ENCODE results near the gene CYP4X1.
"Not testable (repeated sequence)": the region's sequence is repeated elsewhere in the genome, so short reads cannot be mapped to it uniquely, and the experiment has no call there.

The CYP4X1 gene, protein sequence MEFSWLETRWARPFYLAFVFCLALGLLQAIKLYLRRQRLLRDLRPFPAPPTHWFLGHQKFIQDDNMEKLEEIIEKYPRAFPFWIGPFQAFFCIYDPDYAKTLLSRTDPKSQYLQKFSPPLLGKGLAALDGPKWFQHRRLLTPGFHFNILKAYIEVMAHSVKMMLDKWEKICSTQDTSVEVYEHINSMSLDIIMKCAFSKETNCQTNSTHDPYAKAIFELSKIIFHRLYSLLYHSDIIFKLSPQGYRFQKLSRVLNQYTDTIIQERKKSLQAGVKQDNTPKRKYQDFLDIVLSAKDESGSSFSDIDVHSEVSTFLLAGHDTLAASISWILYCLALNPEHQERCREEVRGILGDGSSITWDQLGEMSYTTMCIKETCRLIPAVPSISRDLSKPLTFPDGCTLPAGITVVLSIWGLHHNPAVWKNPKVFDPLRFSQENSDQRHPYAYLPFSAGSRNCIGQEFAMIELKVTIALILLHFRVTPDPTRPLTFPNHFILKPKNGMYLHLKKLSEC

DNA sequence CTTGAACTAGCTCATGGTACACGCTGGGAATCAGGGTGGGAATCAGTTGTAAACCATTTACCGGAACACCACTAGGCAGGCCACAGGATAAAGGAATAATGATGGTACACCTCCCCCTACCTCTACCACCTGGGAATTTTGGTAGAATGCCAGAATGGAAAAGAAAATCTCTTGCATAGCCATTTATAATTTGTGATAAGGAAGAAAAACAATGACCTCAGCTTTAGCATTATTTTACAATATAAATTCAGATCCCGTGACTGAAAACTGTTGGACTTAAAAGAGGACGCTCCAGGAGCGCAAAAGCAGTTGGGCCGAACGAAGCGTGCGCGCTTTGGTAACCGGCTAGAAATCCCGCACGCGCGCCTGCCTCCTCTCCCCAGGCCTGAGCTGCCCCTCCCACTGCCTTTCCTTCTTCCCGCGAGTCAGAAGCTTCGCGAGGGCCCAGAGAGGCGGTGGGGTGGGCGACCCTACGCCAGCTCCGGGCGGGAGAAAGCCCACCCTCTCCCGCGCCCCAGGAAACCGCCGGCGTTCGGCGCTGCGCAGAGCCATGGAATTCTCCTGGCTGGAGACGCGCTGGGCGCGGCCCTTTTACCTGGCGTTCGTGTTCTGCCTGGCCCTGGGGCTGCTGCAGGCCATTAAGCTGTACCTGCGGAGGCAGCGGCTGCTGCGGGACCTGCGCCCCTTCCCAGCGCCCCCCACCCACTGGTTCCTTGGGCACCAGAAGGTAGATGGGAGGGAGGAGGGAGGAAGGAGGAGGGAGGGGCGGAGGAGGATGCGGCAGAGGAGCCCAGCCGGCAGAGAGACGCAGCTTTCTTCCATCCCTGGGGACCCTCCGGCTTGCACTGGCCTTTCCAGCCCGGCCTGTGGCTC is at the start of gene CYP4X1:
Gene CYP4X1 (plus strand): TSS at position 402 of the 873 bp plus-strand sequence. CDS start 149 bp downstream, at position 551.
- DNase-seq (ENCODE audit: low read depth in 3 of 3), result no peak

DNA sequence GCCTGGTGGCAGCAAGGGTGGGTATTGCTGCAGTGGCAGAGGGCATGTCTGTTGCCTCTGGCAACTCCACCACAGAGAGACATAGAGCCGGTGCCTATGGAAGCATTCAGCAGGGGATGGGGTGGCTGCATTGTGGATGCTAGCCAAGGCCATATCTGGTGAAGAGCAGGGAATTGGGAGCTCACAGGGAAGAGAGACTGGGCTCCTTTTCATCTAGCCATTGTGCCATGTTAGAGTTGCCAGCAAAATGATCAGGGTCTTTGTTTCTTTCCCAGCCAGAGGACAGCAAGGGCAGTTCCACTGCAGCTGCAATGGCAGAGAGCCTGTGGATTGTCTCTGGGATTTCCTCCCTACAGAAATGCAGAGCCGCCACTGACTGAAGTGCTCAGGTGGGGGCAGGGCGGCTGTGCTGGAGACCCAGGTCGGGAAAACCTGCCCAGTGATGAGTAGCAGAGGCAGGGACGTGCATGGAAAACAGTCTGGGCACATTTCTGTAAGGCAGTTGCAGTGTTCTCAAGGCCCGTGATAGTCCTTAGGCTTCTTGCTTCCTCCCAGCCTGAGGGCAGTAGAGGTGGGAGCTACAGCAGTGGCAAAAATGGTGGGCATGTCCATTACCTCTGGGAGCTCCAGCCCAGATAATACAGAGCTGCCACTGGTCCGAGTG is 40.2 kb upstream of the CYP4X1 start:
- DNase-seq (ENCODE audit: low read depth in 3 of 3), result no peak

DNA sequence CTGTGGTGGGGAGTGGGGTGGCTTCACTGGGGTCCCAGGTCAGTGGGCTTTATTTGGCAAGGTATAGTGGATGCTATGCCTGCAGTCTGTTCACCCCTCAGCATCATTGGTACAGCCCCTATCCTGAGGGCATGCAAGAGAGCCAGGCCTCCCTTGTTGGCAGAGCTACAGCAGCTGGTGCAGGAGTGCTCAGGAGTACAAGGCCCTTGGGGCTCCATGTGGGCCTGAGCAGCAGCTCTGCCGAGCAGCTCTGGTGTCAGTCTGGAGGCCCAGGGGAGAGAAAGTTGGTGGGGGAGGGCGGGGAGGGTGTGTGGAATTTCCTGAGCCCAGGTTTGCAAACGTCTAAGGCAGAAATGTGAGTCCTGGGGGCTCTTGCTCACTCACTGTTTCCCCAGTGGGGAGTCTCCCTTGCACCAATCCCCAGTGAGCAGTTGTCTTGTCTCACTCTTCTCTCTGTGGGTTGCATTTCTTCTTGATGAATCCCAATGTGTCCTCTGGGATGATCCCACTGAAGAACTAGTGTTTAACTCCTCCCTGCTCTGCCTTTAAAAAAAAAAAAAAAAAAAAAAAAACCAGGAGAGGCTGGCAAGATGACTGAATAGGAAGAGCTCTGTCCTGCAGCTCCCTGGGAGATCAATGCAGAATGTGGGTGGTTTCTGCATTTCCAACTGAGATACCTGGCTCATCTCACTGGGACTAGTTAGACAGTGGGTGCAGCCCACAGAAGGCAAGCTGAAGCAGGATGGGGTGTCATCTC is 39.5 kb upstream of the CYP4X1 start:
- no peak for DNase-seq (ENCODE audit: low read depth in 3 of 3)

DNA sequence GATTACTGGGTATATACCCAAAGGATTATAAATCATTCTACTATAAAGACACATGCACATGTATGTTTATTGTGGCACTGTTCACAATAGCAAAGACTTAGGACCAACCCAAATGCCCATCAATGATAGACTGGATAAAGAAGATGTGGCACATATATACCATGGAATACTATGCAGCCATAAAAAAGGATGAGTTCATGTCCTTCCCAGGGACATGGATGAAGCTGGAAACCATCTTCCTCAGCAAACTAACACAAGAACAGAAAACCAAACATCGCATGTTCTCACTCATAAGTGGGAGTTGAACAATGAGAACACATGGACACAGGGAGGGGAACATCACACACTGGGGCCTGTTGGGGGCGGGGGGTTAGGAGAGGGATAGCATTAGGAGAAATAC is 32.9 kb upstream of the CYP4X1 start:
- DNase-seq (ENCODE audit: low read depth in 3 of 3), result not testable (repeated sequence)

DNA sequence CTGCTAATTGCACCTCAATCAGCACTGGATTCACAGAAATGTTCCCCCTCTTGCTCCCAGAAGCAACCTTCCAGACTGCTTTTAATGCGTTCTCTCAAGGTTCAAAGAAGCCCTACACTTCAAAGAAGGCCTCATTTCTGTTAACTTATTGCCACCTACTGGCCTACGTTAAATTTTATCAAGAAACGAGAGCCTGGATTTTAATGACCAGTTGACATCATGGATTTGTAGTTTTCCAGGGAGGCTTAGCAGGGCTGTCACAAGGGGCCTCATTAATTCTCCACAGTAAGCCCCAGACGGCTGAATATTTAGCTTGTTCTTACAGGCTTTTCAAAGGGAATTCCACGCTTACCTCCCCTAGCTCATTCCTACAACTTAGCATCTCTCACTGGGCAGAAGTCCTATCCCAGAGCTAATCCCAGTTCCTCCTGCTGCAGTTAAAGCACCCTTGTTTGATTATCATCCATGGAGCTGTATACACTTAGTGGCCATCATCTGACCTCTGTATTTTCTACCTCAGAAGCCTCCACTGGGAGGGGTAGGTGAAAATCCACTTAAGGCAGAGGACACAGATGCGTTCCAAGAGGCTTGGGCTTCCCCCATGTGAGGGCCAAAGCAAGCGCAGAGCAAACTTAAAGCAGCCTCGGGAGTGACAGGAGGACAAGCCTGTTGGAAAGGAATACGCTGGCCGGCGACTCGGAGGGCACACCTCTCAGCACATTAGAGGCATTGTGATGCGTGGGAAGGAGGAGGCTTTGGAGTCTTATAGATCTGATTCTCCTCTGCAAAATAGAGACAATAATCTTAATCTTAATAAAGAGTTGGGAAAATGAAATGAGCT is 32.2 kb upstream of the CYP4X1 start:
- DNase-seq (ENCODE audit: low read depth in 3 of 3), result no peak

DNA sequence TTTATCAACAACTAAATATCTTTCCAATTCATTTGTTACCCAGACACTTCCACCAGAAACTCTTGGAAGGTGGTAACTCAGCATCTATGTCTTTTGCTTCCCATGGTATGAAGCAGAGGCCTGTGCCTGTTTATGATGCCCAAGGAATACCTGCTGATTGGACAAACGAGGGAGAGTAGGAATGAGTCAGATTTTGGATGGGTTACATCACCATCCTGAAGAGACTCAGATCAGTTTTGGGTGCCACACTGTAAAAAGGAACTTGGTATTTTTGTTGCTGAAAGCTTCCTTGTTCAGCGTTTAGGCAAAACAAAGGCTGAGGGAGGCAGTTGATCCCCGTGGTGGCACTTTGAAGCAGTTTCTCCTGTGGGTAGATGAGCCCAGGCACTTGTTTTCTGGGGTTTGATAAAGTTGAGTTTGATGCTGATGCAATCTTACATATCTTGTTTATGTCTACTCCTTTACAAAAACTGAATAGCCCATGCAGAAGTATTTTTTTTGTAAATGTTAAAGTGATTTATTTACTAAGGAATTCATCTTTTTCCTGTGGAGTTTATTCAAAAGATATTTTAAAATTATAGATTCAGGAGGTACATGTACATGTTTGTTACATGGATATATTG is 26.7 kb upstream of the CYP4X1 start:
- no peak for DNase-seq (ENCODE audit: low read depth in 3 of 3)

DNA sequence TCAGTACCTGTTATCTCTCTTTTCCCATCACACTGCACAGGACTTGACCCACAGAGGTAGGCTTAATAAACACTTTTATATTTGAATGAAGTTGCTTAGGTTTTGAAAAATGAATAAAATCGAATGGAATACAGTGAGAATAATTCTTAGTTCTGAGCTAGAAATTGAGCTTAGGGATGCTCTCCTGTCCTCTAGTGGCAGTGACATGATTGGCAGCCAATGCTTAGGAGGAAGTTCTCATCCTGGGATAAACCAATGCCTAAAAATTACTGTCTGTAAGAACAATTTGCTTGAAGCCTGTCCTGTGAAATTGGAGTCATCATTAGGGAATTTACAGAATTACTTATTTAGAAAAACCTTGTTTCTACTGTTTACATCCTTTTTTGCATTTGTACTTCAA is 21.3 kb upstream of the CYP4X1 start:
- DNase-seq (ENCODE audit: low read depth in 3 of 3), result no peak

DNA sequence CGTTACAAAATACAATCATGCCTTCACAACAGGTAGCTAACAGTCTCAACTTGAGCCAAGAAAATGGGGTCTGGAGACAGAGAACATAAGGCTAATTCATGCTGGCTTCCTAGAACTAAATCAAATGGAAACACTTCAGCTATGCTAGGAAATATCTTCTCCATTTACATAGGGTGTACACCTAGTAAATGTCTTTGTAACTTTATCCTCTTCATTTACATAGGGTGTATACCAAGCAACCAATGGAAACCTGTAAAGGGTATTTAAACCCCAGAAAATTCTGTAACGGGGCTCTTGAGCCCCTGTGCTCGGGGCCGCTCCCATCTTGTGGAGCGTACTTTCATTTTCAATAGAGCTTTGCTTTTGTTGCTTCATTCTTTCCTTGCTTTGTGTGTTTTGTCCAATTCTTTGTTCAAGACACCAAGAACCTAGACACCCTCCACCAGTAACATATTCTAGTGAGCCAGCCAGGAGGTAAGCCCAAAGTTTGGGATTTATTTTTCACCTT is 19.5 kb upstream of the CYP4X1 start:
- DNase-seq (ENCODE audit: low read depth in 3 of 3), result no peak

DNA sequence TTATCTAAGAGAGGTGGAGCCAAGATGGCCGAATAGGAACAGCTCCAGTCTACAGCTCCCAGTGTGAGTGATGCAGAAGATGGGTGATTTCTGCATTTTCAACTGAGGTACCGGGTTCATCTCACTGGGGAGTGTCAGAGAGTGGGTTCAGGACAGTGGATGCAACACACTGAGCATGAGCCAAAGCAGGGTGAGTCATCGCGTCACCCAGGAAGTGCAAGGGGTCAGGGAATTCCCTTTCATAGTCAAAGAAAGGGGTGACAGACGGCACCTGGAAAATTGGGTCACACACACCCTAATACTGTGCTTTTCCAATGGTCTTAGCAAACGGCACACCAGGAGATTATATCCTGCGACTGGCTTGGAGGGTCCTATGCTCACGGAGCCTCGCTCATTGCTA is 17.0 kb upstream of the CYP4X1 start:
- not testable (repeated sequence) for DNase-seq (ENCODE audit: low read depth in 3 of 3)

DNA sequence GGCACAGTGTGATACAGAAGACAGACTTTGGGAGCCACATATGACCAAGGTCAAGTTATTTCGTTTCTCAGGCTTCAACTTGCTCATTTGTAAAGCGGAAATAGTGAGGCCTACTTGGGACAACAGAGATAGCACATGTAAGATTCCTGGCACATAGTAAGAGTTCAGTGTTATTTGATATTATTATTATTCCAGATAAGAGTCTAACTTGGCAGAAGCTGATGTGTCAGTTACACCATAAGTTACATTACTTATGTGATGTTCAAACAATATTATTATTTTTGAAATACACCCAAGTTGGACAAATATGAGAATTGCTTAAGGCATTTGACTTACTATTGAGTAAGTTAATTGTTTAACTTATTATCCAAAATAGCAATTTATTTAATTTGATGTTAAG is 10.2 kb upstream of the CYP4X1 start:
- DNase-seq (ENCODE audit: low read depth in 3 of 3), result no peak

DNA sequence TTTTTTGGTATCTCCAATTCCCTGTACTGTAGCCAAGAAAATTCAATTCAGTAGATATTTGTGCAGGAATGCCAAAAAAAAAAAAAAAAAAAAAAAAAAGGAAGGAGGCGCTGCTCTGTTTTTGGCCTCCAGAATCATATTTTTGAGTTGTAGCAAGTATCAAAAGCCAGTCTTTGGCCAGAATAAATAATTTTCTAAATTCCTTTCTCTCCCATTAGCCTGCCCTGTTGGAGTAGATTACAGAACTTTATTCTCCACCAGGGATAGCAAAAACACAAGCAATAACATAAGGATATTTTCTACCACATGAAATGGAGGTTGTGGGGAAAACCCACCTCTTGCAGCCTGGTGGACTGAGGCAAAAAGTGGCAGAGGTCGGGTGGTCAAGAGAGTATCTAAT is 2.4 kb upstream of the CYP4X1 start:
- no peak for DNase-seq (ENCODE audit: low read depth in 3 of 3)

DNA sequence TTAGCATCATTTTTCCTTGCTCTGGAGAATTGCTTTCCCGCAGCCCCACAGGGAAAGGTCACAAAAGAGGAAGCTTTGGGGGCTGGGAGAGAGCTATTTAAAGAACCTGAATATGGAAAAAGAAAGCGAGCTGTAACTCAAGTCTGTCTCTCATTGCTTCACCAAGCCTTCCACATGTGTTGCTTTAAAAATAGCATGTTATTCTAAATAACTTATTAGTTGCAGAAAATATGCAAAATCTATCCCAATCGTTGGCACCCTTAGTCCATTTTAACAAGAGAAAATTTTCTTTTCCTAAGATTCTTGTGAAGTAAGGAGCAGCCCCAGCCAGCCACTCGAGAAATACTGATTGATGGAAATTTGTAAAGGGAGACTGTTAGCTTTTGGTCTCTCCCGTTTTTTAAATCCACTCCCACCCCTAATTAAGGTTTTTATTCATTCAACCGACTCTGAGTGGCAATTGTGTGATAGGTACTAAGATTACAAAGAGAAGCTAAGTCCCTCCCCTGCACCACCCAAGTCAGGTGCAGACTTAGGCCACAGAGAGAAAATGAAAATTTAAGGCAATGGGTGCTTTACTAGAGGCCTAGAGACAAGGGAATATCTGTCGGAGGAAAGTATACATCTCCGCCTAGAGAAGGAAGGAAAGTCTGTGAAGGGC is 802 bp downstream of the CYP4X1 start:
- DNase-seq (ENCODE audit: low read depth in 3 of 3), result no peak

DNA sequence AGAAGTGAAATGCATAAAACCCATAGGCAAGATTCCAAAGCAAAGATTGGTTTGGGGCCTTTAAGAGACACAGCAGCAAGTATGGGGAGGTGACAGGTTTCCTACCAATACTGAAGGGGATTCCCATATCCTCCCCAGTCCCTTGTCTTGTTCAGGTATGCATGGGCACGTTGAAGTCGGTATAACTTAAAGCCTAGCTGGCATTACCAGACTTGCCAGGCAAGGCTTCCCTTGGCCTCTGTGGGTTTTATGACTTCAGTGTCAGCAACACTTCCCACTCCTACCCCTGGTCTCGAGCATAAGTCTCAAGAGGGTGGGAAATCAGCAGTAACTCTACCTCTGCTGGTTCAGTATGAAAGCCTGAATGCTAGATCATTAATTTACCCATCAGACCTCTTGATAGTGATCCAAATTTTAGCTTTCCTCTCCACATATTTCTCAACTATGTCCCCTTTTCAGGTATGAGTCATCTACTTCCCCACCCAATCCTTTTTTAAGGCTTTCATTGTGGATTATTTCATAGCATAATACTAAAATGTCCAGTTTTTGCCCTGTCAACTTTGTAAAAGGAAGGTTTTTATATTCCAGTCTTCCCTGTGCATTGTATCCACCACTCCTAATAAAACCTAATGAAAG is 6.8 kb downstream of the CYP4X1 start:
- DNase-seq (ENCODE audit: low read depth in 3 of 3), result no peak

DNA sequence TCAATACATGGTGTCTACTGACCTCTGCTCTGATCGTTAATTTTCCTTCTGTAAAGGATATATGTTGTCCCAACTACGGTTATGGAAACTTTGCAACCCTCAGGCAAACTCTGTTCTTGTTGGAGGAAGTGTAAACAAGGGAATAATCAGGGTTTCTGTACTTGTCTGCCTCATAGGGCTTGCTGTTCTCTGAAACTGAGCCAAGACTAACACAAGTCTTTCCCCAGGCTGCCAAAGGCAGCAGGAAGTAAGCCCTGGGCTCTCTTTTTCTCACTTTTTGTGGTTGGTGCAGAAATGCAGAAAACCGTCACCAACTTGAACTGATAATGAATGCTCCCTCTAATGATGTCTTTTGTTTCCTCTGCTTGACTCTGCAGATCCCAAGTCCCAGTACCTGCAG is 7.6 kb downstream of the CYP4X1 start:
- no peak for DNase-seq (ENCODE audit: low read depth in 3 of 3)

DNA sequence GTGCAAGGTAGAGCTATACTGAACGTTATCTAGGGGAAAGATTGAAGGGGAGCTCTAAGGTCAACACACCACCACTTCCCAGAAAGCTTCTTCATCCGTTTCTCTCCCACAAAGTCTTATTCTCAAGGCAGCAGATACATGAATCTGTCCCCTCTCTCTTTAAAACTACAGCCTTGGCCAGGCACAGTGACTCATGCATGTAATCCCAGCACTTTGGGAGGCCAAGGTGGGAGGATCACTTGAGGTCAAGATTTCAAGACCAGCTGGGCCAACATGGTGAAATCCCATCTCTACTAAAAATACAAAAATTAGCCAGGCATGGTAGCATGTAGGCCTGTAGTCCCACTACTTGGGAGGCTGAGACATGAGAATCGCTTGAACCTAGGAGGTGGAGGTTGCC is 8.1 kb downstream of the CYP4X1 start:
- DNase-seq (ENCODE audit: low read depth in 3 of 3), result no peak

DNA sequence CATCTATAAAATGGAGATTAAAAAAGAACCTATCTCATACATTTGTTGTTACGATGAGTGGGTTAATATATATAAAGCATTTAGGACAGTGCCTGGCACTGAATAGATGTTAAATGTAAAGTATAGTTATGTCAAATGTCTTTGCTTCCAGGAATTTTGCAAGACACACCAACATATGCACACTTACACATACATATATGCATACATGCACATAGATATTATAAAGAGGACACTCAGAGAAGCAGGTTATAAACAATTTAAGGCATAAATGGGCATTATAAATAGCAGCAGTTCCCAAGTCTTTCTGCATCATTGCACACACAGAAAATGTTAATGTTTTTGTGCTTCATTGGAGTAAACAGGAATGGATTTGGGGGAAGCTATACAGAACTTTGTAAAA is 13.3 kb downstream of the CYP4X1 start:
- DNase-seq (ENCODE audit: low read depth in 3 of 3), result no peak

DNA sequence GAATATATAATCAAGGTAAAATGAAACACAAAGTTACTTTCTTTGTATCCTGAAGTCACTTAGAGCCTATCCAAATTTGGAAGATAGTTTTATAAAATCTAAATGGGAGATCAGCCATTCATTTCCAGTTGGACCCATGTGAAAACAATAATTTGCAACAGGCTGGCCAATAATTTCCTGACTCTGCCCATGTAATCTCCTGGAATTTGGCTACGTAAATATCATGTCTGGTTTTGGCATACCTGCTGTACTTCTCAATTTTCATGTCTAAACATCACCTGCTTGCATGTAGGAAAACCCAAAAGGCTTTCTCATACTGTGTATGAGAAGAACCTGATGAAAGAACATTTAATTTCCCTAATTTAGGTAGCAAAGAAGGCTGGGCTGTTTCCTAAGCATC is 35.9 kb downstream of the CYP4X1 start:
- DNase-seq (ENCODE audit: low read depth in 3 of 3), result no peak

DNA sequence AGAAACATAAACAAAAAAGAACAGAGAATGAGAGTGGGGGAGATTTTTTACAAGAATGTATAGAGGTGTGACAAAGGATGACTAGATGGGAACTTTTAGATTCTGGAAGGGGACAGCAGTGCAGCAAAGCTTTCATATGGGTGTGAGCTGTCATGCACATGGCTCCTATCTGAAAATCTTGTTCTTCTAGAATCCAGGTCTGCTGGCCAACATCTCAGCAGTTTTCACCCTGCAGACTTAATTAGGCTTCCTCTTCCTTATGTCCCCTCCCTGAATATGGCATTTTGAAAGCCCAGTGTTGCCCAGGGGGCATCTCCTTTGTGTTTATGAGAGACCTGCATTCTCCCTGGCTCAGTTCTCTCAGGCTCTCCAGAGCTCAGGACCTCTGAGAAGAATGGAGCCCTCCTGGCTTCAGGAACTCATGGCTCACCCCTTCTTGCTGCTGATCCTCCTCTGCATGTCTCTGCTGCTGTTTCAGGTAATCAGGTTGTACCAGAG is 43.7 kb downstream of the CYP4X1 start, which contains the start of gene CYP4Z1:
Gene CYP4Z1 (plus strand): TSS at position 135 of the 498 bp plus-strand sequence. CDS start 260 bp downstream, at position 395.
- no peak for DNase-seq (ENCODE audit: low read depth in 3 of 3)

Measured in stimulated activated CD4-positive, alpha-beta T cell treated with anti-CD3 and anti-CD28 coated beads, TNF-alpha, amount 100 ng/mL, for 4 hours (primary cell).